Measurements from ENCODE around the gene ENTHD1. TPM values are rescaled to one million over a fixed set of nuclear protein-coding genes. Genes with fewer than 3 reads are reported as not detected.

ENTHD1 gene, protein sequence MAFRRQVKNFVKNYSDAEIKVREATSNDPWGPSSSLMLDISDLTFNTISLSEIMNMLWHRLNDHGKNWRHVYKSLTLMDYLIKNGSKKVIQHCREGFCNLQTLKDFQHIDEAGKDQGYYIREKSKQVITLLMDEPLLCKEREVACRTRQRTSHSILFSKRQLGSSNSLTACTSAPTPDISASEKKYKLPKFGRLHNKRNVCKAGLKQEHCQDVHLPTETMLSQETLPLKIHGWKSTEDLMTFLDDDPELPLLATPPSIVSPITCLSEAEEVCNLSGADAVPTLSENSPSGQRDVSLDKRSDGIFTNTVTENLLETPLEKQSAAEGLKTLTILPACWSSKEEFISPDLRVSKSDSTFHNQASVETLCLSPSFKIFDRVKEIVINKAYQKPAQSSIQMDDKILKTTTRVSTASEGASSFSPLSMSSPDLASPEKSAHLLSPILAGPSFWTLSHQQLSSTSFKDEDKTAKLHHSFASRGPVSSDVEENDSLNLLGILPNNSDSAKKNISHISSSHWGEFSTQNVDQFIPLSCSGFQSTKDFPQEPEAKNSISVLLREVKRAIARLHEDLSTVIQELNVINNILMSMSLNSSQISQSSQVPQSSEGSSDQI
- not detected for polyA plus RNA-seq (ENCODE audit: insufficient read length in 4 of 4)

DNA sequence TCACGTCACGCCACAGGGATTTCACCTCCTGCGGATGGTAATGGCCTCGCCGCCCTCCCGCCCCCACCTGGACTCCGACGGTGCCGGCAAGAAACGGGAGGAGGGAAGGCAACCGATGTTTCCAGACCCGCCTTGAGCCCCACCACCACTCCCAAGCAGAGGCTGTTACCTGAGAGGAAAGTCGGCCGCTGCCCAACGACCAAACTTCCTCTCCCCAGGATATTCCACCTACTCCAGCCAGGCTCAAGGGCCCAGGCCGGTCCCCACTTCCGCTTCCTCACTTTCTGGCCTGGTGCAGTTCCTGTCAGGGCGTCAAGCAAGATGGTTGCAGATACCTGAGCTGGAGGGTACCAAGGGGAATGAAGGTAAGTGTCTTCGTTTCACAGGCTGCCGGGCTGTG is at the start of gene ENTHD1:
TSS of gene ENTHD1 (minus strand) at position 235 of the 400 bp plus-strand sequence. CDS start 6,012 bp downstream, outside the sequence.
- DNase-seq (ENCODE audit: low read depth in 4 of 4, low spot score in 3 of 4): no peak

DNA sequence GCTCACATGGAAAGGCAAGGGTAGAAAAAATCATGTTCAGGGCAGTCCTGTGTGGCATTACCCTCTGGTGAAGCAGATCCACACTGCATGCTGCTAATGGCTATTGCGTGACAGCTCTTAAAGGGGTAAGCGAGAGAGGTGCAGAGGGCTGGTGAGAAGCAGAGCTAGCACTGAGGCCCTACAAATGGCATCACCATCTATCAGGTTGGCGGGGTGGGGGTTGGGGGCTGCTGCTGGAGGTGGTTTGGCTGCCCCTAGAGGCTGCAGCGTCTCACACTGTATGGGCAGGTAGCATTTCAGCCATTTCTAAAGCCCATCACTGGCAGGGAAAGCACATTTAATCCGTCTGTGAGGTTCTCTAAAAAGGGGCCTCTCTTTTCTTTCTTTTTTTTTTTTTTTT is 49.8 kb upstream of the ENTHD1 start:
- no peak for DNase-seq (ENCODE audit: low read depth in 4 of 4, low spot score in 3 of 4)

DNA sequence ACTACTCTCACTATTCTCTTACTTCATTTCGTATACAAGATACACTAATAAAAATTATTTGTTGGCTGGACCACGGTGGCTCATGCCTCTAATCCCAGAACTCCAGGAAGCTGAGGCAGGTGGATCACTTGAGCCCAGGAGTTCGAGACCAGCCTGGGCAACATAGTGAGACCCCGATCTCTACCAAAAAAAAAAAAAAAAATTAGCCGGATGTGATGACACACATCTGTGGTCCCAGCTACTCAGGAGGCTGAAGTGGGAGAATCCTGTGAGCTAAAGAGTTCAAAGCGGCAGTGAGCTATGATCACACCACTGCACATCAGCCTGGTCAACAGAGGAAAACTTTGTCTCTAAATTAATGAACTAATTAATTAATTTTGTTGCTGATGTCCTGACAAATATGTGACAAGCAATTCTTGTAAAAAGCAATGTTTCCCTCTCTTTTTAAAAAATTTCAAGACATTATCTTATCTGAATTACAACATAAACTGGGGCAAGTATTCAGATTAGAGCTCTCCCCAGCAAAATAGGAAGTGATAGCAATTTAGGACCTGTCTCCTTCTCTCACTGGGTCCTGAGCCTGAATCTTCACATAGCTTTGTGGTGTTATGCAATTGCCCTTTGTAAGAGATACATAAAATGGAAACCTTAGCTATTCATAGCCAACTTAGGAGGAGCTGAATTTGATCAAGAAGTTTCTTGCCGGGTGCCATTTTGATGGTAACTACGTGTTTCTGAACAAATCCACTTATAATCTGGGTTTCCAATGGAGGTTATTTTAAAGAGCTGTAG is 49.1 kb upstream of the ENTHD1 start:
- no peak for DNase-seq (ENCODE audit: low read depth in 4 of 4, low spot score in 3 of 4)

DNA sequence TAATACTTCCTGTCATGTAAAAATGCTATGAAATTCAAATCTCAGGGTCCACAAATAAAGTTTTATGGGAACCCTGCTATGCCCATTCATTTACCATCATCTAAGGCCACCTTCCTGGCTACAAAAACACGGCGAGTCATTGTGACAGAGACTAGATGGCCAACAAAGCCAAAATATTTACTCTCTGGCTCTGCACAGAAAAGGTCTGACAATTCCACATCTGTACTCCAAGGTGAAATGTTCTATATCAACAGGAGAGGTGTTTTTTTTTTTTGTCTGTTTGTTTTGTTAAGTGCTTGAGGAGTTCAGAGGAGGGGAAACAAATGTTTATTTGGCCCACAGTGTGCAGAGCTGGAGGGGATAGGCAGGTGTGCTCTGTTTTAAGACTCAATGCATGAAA is 48.0 kb upstream of the ENTHD1 start:
- DNase-seq (ENCODE audit: low read depth in 4 of 4, low spot score in 3 of 4): no peak

DNA sequence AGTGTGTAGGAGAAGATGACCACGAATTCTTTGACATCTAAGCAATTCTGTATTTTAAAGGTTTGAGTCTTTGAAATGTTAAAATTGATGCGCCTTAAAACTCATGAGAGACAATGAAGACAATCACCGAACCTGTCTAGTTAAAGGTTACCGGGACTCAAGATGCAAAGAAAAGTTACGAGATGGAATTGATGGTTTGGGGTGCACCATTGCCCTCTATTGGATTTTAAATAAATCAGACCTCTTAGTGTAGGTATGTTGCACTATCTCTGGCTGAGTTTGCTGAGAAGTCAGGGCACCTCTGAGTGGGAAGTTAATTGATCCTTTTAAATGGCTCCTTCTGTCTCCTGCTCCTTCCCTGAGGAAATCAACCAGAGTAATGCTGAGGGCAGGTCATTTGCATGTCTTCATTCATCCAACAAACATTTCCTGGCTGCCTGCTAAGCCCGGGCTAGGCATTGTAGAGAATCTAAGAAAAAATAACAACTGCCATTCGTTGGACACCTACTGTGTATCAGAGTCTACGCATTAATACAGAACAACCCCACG is 47.3 kb upstream of the ENTHD1 start:
- DNase-seq (ENCODE audit: low read depth in 4 of 4, low spot score in 3 of 4): no peak

DNA sequence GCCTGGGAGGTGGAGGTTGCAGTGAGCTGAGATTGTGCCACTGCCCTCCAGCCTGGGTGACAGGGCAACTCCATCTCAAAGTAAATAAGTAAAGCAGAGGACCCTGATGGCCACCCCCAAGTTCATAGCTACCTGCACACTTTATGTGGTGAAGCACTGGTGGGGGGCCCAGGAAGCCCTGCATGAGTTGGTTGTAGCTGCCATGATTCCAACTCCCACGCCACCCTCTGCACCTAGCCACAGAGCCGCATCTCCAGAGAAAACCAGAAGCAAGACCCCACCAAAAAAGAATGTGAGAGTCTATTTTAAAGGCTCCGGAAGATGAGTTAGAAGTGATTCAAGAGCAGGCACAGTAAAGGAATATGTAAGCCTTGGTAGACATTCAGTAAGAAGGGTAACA is 46.3 kb upstream of the ENTHD1 start:
- no peak for DNase-seq (ENCODE audit: low read depth in 4 of 4, low spot score in 3 of 4)

DNA sequence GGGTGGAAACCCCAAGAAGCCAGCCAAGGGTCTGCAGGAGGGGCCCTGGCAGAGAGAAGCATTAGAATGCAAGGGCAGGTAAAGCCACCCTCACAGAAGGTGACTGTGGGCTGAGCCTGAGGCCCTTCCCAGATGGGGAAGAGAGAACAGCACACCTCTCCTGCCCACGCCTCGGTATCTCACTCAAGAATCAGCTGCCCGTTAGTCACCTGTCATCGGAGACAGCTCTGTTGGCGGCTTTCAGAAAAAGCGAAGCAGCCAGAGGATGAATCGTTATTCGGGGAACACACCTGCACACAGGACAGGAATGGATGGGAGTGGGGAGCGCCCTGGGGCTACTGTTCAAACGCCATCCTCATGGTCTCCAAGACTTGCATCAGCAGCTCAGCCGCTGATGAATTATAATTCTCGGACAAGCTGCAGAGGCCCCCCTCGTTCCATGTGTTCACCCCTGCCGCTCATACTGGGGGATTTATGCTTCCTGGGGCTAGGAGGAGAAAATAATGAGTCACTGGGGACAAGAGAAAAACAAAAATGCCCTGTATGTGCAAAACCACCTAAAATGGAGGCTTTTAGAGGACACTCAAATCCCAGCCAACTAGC is 45.0 kb upstream of the ENTHD1 start:
- no peak for DNase-seq (ENCODE audit: low read depth in 4 of 4, low spot score in 3 of 4)

DNA sequence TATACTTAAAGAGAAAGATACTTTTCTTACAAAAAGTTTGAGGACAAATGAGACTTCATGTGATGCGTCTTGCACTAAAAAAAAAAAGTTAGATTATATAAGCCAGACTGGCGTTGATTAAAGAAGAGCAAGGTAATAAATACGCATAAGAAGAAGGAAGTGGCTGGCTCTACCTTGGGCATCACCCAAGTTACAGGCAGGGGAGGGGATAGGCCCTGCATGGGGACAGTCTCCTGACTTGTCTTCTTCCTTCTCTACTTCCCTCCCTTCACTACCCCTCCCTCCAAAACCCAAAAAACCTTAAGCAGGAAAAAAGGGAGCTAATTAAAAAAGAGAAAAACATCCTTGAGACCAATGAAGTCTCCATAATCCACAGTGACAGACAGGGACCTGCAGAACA is 44.3 kb upstream of the ENTHD1 start:
- no peak for DNase-seq (ENCODE audit: low read depth in 4 of 4, low spot score in 3 of 4)

DNA sequence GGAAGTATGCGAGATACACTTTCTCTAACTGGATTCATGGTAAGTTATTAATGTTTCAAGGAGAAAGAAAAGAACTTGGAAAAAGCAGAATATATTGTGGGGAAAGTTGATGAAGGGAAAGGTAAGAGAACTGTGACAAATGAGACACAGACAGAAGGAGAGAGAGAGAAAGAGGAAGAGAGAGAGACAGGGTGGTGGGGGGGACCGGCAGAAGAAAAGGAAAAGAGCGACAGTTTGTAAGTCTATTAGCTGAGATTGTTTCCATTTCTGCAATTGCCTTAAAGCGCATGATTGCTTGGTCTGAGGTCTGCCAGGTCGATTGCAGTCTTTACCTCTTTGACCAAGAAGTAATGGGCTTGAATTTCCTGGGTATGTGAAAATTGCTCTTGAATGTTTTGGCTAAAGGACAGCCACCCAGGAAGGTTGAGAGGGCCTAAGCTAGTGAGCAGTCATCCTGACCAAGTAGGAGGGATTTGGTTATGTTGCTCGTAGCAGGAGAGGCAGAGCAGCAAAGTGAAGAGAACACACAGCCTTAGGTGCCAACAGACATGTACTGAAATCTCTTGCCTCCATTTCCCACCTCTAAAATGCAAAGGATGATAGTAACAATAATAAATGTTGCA is 43.1 kb upstream of the ENTHD1 start:
- DNase-seq (ENCODE audit: low read depth in 4 of 4, low spot score in 3 of 4): no peak

DNA sequence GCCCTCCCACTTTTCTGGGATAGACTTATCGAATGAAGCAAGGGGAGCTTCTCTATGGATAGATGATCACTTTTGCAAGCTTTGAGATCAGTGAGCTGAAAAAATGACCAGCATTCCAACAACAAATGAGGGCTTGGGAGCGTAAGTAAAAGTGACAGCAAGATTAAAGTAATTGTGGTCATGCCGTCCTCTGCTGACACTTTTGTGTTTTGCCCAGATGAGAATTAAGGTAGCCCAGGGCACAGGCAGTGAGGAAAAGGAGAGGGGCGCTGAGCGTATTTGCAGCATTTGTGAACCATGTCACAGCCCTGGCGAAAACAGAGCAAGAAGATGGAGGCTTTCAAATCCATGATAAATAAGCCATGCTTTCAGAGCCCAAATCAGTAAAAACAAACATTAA is 42.1 kb upstream of the ENTHD1 start:
- no peak for DNase-seq (ENCODE audit: low read depth in 4 of 4, low spot score in 3 of 4)

DNA sequence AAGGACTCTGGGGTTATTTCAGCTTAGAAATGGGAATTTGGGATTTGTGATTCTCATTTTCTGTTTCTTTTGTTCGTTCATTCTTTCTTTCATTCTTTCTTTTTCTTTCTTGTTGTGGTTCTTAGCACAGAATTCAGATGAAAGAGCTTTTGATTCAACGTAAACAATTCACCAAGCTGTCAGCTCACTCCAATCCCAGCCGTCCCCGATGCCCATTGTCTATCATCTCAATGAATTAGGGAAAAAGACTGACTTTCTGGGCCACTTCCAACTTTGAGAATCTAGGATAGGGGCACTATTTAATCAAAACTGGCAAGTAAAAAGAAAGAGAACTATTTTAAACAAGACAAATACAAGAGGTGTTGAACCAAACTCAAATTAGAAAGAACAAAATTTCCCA is 41.6 kb upstream of the ENTHD1 start:
- no peak for DNase-seq (ENCODE audit: low read depth in 4 of 4, low spot score in 3 of 4)

DNA sequence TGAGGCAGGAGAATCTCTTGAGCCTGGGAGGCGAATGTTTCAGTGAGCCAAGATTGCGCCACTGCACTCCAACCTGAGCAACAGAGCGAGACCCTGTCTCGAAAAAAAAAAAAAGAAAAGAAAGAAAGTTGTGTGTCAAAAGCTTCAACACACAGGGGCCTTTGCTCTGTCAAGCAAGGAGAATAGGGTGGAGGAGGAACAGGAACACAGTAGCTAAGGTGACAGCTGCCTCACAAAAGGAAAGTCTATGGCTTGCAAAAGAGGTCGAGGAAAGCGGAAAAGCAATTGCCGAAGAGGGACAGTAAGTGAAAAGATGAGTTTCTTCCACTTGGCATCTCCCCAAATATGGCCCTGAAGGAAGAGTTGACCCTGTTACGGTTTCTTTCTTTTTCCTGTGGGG is 40.2 kb upstream of the ENTHD1 start:
- no peak for DNase-seq (ENCODE audit: low read depth in 4 of 4, low spot score in 3 of 4)

DNA sequence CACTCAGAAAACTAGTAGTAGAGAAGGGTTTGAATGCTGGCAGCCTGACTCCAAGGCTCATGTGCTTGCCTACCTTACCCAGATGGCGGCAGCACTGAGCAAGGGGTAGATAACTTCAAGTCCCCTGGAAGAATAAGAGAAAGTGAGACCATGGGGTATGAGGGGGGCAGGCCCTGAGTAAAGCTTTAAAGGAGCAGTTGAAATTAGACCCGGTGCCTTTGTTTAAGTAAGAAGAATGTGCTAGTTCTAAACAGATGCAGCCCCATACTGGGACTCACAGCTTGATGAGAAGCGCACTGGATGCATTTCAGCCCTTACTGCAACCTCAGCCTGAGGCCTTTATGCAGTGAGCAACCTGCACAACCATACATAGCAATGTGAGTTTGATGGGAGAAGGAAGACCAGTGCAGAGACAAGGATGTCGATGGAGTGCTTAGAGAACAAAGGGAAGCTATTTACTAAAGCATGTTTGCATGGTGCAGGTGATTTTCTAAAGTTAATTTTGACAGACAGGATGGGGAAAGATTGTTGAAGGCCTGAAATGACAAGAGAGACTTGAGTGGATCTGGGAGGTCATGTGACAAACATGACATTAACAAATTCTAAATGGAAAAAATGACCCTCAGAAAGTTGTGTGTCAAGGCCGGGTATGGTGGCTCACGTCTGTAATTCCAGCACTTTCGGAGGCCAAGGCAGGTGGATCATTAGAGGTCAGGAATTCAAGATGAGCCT is 39.5 kb upstream of the ENTHD1 start:
- no peak for DNase-seq (ENCODE audit: low read depth in 4 of 4, low spot score in 3 of 4)

DNA sequence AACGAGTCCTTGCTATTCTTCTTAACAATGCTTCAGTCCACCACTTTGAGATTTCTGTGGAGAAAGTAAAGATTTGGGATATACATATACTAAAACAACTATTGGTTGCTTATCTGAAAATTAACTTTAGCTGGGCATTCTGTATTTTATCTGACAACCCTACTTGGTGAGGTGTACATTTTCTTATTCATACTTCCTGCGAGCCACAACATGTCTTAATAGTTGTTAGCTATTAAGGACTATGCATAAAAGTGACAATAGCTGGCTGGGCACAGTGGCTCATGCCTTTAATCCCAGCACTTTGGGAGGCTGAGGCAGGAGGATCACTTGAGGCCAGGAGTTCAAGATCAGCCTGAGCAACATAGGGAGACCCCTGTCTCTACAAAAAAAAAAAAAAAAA is 38.6 kb upstream of the ENTHD1 start:
- DNase-seq (ENCODE audit: low read depth in 4 of 4, low spot score in 3 of 4): no peak

DNA sequence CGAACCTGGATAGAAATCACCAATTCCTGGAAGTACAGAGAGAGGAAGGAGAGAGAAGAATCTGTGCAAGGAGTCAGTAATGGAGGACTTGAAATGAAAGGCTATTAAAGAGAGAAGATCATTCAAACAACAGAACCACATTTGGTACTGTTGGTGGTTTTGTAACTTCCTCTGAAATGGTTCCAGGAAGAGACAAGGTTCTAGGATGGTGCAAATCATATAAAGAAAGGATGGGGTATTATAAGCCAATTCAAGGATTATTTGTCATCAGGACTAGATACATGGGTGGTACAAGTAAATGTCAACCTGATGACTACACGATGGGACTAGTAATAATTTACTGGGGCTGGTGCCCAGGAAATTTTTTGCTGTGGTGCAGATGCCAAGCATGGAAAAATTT is 37.7 kb upstream of the ENTHD1 start:
- no peak for DNase-seq (ENCODE audit: low read depth in 4 of 4, low spot score in 3 of 4)

DNA sequence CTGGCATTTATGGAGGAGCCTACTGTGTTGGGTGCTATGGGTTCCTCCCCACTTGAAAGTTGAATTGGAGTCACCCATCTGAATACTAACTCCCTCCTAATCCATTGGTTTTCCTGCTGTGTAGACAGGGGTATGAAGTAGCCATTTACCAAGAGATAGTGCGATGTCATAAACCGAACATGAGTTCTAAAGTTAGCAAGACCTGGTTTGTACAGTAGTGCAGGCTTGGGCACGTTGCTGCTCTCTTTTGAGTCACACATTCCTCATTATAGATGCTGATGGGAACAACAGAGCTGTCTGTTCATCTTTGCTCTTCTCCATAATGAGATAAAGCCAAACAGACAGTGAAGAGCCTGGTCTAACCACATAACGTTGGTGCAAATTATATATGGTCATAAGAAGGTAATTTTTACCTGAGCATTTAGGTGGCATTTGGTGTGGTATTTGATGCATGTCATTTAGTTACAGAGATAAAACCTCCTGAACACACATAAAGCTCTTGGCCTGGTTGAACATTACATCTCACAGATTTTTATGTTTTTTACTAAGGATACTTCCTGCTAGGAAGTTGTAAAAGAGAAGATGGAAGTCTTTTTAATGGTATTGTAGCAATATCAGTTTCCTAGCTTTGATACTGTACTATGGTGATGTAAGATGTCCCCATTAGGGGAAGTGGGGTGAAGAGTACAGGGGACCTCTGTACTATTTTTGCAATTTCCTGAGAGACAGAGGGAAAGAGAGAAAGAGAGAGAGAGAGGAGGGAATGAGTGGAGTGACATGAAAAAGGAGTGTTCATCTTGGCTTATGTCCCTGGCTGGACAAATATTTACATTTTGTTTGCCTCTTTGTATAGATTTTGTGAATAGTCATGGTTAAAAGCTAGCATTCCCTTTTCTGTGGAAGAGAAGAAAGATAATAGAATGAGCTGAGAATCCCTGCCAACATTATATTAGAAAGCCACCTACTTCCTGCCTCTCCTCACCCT is 35.3 kb upstream of the ENTHD1 start:
- DNase-seq (ENCODE audit: low read depth in 4 of 4, low spot score in 3 of 4): no peak

DNA sequence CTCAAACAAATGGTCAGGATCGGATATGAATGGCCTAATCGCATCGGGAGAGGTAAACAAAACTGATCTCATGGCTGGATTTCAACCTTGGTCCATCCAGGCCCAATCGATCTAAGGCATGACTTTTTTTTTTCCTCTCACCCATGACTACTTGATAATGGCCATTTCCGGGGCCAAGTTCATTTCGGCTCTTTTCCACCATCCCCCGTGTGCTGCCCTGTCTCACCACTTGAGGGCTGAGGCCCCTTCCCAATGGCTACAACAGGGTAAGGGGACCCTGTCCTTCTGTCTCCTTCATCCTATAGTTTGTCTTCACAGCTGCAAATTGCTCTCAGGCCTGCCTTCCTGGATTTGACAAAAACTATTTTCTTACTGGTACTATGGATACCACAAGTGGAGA is 34.0 kb upstream of the ENTHD1 start:
- DNase-seq (ENCODE audit: low read depth in 4 of 4, low spot score in 3 of 4): no peak

DNA sequence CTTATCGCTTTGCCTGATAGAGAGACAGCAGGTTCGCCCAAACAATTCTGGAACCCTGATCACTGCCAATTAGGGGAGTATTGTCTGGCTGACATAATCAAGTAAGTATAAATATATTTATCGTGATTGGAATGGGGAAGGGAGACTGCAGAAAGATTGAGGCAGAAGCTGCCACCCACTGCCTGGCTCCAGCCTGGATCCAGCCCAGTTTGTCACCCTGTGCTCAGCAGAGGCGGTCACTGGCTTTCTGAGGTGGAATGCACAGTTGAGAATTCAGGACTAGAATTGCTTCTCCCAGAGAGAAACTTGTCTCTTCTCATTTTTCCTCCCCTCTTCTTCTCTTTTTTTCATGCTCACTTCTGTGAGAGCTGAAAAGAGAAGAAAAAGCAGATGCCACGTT is 33.2 kb upstream of the ENTHD1 start:
- DNase-seq (ENCODE audit: low read depth in 4 of 4, low spot score in 3 of 4): no peak
